Neuronal stem cell (in vitro differentiated cells): Measurements from ENCODE around the gene AHRR.

ENCODE experiments used
- DNase-seq: peaks from one replicate; pipeline ENCODE4 v3.0.0-alpha.2; 2013; ENCODE audit warnings: low spot score
- H2AFZ ChIP-seq: one replicate; pipeline ENCODE4 v1.6.1; 2013; ENCODE audit warnings: mild to moderate bottlenecking, low read length, inconsistent platforms
- H2AK5ac ChIP-seq: 2 replicates; pipeline ENCODE4 v1.6.1; 2013; ENCODE audit warnings: low read depth, mild to moderate bottlenecking, inconsistent platforms, low read length, moderate library complexity, mixed read lengths
- H2BK120ac ChIP-seq: 2 replicates; pipeline ENCODE4 v1.6.1; 2013; ENCODE audit warnings: low read depth, mild to moderate bottlenecking, inconsistent platforms, low read length, moderate library complexity, mixed read lengths
- H2BK12ac ChIP-seq: one replicate; pipeline ENCODE4 v1.6.1; 2013; ENCODE audit warnings: low read length, inconsistent platforms
- H2BK15ac ChIP-seq: 2 replicates; pipeline ENCODE4 v1.6.1; 2013; ENCODE audit warnings: mild to moderate bottlenecking, low read length, inconsistent platforms, mixed read lengths
- H2BK5ac ChIP-seq: one replicate; pipeline ENCODE4 v1.6.1; 2013; ENCODE audit warnings: inconsistent platforms, mild to moderate bottlenecking, low read length, moderate library complexity
- H3K14ac ChIP-seq: one replicate; pipeline ENCODE4 v1.6.1; 2013; ENCODE audit warnings: low read length, inconsistent platforms
- H3K18ac ChIP-seq: 2 replicates; pipeline ENCODE4 v1.6.1; 2013; ENCODE audit warnings: low read length, inconsistent platforms
- H3K23ac ChIP-seq: 2 replicates; pipeline ENCODE4 v1.6.1; 2013; ENCODE audit warnings: low read depth, mild to moderate bottlenecking, mixed read lengths, low read length, inconsistent platforms; ENCODE audit not compliant: poor library complexity
- H3K27ac ChIP-seq: replicated peaks from 3 replicates; pipeline ENCODE4 v1.5.1; 2013; ENCODE audit warnings: low read length, inconsistent platforms
- H3K27me3 ChIP-seq, 3 experiments: 2 replicates each; pipeline ENCODE4 v1.6.1; 2013; ENCODE audit warnings: low read length in 3 of 3, mild to moderate bottlenecking in 2 of 3, inconsistent platforms in 1 of 3, low read depth in 1 of 3, mixed read lengths in 1 of 3, moderate library complexity in 1 of 3; ENCODE audit not compliant: control insufficient read depth in 3 of 3, insufficient read depth in 3 of 3
- H3K36me3 ChIP-seq, 2 donors: replicated peaks in 1 of 2; 2 replicates each; pipeline ENCODE4 v1.6.1; 2013; ENCODE audit warnings: low read length in 2 of 2; ENCODE audit not compliant: control insufficient read depth in 2 of 2, insufficient read depth in 2 of 2
- H3K4ac ChIP-seq: 2 replicates; pipeline ENCODE4 v1.6.1; 2013; ENCODE audit warnings: inconsistent platforms, mild to moderate bottlenecking, low read length, moderate library complexity
- H3K4me1 ChIP-seq, 2 donors: 1 replicate in 1 of 2; 2 replicates in 1 of 2; pipeline ENCODE4 v1.6.1; 2013; ENCODE audit warnings: low read length in 2 of 2, low read depth in 1 of 2; ENCODE audit not compliant: control insufficient read depth in 2 of 2, insufficient read depth in 1 of 2
- H3K4me2 ChIP-seq: one replicate; pipeline ENCODE4 v1.6.1; 2013; ENCODE audit warnings: mild to moderate bottlenecking, low read length, inconsistent platforms; ENCODE audit not compliant: insufficient read depth, poor library complexity, severe bottlenecking
- H3K4me3 ChIP-seq, 2 donors: 2 replicates each; pipeline ENCODE4 v1.5.1; 2013; ENCODE audit warnings: low read length in 2 of 2, mild to moderate bottlenecking in 2 of 2, inconsistent platforms in 1 of 2, moderate library complexity in 1 of 2
- H3K79me1 ChIP-seq: one replicate; pipeline ENCODE4 v1.6.1; 2013; ENCODE audit warnings: low read depth, mild to moderate bottlenecking, inconsistent platforms, low read length, moderate library complexity
- H3K9ac ChIP-seq: one replicate; pipeline ENCODE4 v1.6.1; 2013; ENCODE audit warnings: mild to moderate bottlenecking, low read depth, low read length, inconsistent platforms; ENCODE audit not compliant: poor library complexity
- H3K9me3 ChIP-seq, 2 donors: replicated peaks in 1 of 2; 2 replicates each; pipeline versions ENCODE3 to v1.6.1; 2013; ENCODE audit warnings: low read length in 2 of 2, mild to moderate bottlenecking in 2 of 2, inconsistent platforms in 1 of 2, low read depth in 1 of 2, mixed read lengths in 1 of 2, moderate library complexity in 1 of 2; ENCODE audit not compliant: control insufficient read depth in 2 of 2, insufficient read depth in 1 of 2
- H4K8ac ChIP-seq: one replicate; pipeline ENCODE4 v1.6.1; 2013; ENCODE audit warnings: low read depth, mild to moderate bottlenecking, inconsistent platforms, low read length, moderate library complexity
- H4K91ac ChIP-seq: one replicate; pipeline ENCODE4 v1.6.1; 2013; ENCODE audit warnings: low read length, low read depth, mild to moderate bottlenecking, inconsistent platforms; ENCODE audit not compliant: poor library complexity
- WGBS, 2 donors: extraction: QIAGEN DNeasy Blood & Tissue Kit; methylation state at CpG; one replicate each; pipeline ENCODE4 v1.1.7; 2013; ENCODE audit warnings: missing lambda C conversion rate in 2 of 2, mixed read lengths in 1 of 2; ENCODE audit not compliant: insufficient read length in 2 of 2, insufficient replicate concordance in 1 of 2; ENCODE audit errors: extremely low coverage in 2 of 2; 5-methylcytosine and 5-hydroxymethylcytosine counted together

The AHRR gene

GRCh38 chr5:367358-368130 is 46.0 kb downstream of the AHRR start:
- H3K4me2 ChIP-seq: no peak overlapping the region
- WGBS, 2 donors: no CpG with 5 or more reads among the region's 22 CpGs
- H3K18ac ChIP-seq: no peak overlapping the region
- no peak overlapping the region for H2AK5ac ChIP-seq
- H2AFZ ChIP-seq: no peak overlapping the region
- no peak overlapping the region for H3K27ac ChIP-seq
- H3K9me3 ChIP-seq: peaks cover 0 to 3% of the 10 kb centered on the region in 2 donors
- H3K4me1 ChIP-seq: peaks cover 0 to 8% of the 10 kb centered on the region in 2 donors
- H4K91ac ChIP-seq: no peak overlapping the region
- H4K8ac ChIP-seq: no peak overlapping the region
- H3K79me1 ChIP-seq: no peaks in the 10 kb centered on the region
- no peak for DNase-seq
- H3K27me3 ChIP-seq: peaks cover 0 to 37% (median 0%) of the 10 kb centered on the region in 3 experiments
- no peak overlapping the region for H3K9ac ChIP-seq
- no peak overlapping the region for H2BK12ac ChIP-seq
- H3K14ac ChIP-seq: no peak overlapping the region
- H3K4me3 ChIP-seq: no peak overlapping the region
- peak overlapping the region; percentile 8 for H3K23ac ChIP-seq
- no peaks in the 10 kb centered on the region for H3K36me3 ChIP-seq
- H2BK120ac ChIP-seq: no peak overlapping the region
- no peak overlapping the region for H3K4ac ChIP-seq
- peak overlapping the region; percentile 38 for H2BK15ac ChIP-seq
- H2BK5ac ChIP-seq: no peak overlapping the region

- H2BK15ac ChIP-seq: no peak overlapping the region
- H4K8ac ChIP-seq: no peak overlapping the region
- H3K9ac ChIP-seq: no peak overlapping the region
- H3K14ac ChIP-seq: no peak overlapping the region
- no CpG with 5 or more reads among the region's 26 CpGs for WGBS, 2 donors
- H3K23ac ChIP-seq: no peak overlapping the region
- H3K4me1 ChIP-seq: peaks cover 6 to 11% of the 10 kb centered on the region in 2 donors
- H2AFZ ChIP-seq: no peak overlapping the region
- no peaks in the 10 kb centered on the region for H3K36me3 ChIP-seq
- no peak overlapping the region for H3K27ac ChIP-seq
- peak overlapping the region in 1 of 2 donors; percentile 14 for H3K4me3 ChIP-seq
- no peak overlapping the region for H3K4ac ChIP-seq
- no peak overlapping the region for H2BK5ac ChIP-seq
- no peak overlapping the region for H3K4me2 ChIP-seq
- peaks cover 0 to 3% of the 10 kb centered on the region in 2 donors for H3K9me3 ChIP-seq
- DNase-seq: no peak
- no peak overlapping the region for H4K91ac ChIP-seq
- no peak overlapping the region for H2AK5ac ChIP-seq
- H3K18ac ChIP-seq: peak overlapping the region; percentile 7
- H3K79me1 ChIP-seq: no peaks in the 10 kb centered on the region
- no peak overlapping the region for H2BK12ac ChIP-seq
- H2BK120ac ChIP-seq: no peak overlapping the region
- H3K27me3 ChIP-seq: peaks cover 0 to 46% (median 6%) of the 10 kb centered on the region in 3 experiments
These were observed 46.9 kb downstream of the AHRR start for GRCh38 chr5:368183-369084.

- no peak for DNase-seq
- Histone ChIP-seq H2AK5ac (no peak overlapping the region), H3K36me3 (no peaks in the 10 kb centered on the region), H3K4ac (no peak overlapping the region), H3K9ac (peak overlapping the region; percentile 64), H3K23ac (peak overlapping the region; percentile 85), H2BK5ac (no peak overlapping the region), H3K9me3 (peaks cover 0 to 3% of the 10 kb centered on the region in 2 donors), H2BK12ac (no peak overlapping the region), H3K27me3 (peaks cover 0 to 51% (median 12%) of the 10 kb centered on the region in 3 experiments), H3K4me2 (no peak overlapping the region), H3K4me3 (no peak overlapping the region), H3K79me1 (no peaks in the 10 kb centered on the region), H2AFZ (no peak overlapping the region), H3K14ac (peak overlapping the region; percentile 82), H3K4me1 (peaks cover 6 to 17% of the 10 kb centered on the region in 2 donors), H4K91ac (no peak overlapping the region), H4K8ac (peak overlapping the region; percentile 82), H3K18ac (peak overlapping the region; percentile 89), H2BK15ac (no peak overlapping the region), H2BK120ac (no peak overlapping the region), H3K27ac (no peak overlapping the region)
- WGBS, 2 donors: no CpG with 5 or more reads among the region's 15 CpGs
These were observed 47.8 kb downstream of the AHRR start for GRCh38 chr5:369151-369868.
